HG03575 (cell line): ENCODE data around the gene SH3GL2.

Experiments
- ATAC-seq: cut with Tn5 transposase; IDR thresholded peaks from one replicate; pipeline ENCODE4 v1.9.1; 2021; ENCODE audit not compliant: unreplicated experiment, insufficient number of reproducible peaks, low FRiP score; ENCODE audit errors: extremely low read depth

The SH3GL2 gene

DNA sequence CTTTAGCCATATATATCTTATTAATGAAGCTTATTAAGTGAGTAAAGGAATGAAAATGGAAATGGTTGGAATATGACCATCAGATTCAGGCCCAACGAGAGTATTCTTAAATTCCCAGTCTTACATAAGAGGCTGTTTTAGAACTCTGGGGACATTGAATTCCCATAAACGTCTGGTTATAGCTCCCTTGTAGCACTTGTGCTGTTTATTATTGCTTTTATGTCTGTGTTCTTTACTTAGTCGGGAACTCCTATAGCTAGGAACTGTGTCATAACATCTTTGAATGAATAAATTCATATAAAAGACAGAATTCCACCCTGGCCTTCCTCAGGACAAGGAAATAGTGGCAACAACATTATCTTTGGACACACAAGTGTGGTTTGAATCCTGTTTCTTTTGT lies 58.4 kb downstream of the SH3GL2 start:
- ATAC-seq: no peak

DNA sequence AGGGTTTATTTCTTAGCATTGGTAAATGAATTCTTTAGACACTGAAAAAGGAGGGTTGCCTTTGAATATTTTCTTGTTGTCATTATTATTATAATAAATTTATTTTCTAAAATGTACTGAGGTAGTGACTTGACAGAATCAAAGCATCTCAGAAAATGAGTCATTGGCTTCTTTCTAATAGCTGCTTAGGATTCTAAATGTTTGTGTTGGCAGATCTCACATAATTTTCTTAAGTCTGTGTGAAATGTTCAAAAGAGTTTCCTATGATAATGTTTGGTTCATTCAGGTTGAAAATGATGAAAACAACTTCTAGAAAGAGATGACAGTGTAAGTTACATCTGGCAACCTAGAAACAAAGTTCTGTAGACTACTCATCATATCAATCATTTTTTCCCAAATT lies 69.7 kb downstream of the SH3GL2 start:
- ATAC-seq: no peak

DNA sequence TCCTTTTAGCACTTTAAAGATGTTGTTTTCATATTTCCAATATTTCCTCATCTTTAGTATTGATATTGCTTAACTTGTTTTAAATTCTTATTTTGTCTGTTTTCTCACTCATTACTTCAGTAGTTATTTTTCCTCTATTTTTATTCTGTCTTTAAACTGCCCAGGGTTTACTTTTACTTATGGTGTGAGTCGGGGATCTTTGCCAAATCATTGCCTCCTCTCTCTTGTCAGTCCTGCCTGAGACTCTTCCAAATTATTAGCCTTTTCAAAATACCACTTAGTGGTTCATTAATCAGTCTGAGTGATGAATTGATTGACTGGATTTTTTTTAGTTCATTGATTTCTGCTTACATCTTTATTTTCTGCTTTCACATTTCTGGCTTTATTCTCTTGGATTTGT lies 72.9 kb downstream of the SH3GL2 start:
- ATAC-seq: no peak

DNA sequence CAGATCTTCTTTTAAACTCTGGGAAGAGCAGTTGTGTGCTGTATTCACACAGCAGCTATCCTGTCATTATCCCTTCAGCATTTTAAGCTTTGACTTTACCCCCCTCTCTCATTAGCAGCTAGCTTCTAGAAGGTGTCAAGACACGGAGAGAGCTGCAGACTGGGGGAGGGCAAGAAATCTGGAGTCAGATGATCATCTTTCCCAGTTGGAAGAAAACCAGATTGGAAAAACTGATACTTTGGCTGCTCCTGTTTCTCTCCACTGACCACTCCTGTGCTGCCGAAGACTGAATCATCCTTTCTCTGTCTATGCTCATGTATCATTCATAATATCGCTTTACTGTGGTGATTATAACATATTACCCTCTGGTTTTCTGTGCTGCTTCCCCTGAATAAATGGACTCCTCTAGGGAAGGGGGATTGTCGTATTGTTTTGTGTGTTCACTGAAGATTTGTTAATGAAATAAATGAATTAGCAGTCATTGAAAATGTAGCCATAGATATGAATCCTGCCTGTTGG lies 75.1 kb downstream of the SH3GL2 start:
- no peak for ATAC-seq

DNA sequence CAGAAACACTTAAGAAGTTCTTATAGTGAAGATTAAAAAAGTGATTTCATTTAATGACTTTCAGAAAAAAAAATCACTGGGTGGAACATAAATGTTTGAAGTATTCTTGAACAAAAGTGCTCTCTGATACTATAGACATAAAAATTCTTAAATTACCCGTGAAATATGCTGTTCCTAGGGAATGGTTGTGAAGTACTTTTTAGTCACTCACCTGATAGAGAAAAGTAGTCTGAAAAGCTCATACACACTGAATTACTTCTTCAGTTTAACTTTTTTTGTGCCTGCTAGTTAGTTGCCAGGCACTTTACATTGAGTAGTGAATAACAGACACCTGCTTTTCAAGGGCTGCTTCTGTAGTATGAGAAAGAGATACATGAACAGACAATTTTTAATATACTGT lies 78.0 kb downstream of the SH3GL2 start:
- ATAC-seq: no peak

DNA sequence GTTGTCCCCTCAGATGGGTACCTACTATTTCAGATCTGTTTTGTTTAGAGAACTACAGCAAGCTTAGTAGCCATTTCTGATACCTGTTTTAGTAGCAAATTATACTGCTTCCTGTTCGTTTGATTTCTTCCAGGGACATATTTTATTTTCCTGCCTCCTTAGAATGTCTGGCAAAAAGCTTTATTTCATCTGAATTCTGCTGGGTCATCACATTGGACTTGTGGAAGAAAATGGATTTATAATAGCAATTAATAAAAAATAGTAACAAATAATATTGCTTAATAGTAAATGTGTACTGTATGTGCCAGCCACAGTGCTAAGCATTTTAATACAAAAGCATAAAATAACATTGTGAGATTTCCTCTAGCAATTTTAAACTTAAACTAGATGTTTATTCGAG lies 79.4 kb downstream of the SH3GL2 start:
- no peak for ATAC-seq

DNA sequence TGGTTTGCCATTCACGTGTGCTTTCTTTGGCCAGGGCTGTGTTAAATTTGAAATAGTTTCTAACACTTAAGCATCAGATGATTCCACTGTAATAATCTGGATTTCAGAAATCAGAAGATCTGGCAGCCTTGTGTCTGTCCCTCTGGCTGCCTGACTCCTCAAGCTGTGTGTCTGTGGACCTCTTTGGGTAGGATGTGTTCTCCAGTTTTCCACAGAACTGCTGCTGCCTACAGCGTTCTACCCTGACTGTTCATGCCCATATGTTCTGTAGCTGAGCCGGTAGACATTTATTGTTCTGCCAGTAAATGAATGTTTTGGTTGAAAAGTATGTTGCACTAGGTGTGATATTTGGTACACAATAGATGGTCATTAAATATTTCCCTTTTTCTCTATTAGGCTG lies 81.3 kb downstream of the SH3GL2 start:
- ATAC-seq: no peak

DNA sequence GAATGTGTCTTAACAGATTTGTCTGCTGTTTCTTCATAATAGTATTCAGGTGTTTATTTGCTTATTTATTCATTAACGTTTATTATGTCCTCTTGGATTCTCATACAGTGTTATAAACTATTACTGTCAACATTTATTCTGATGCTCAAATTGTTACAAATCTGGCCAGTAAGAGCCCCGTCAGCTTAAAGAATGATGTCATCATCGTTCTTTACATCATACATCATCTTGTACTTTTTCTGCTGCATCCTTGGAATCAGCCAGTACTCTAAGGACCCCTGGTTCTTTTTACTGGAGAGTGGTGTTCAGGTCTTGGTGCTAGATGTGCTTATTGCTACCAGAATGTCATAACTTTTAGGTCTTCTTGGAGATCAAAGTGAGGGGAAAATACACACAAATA lies 86.6 kb downstream of the SH3GL2 start:
- no peak for ATAC-seq

DNA sequence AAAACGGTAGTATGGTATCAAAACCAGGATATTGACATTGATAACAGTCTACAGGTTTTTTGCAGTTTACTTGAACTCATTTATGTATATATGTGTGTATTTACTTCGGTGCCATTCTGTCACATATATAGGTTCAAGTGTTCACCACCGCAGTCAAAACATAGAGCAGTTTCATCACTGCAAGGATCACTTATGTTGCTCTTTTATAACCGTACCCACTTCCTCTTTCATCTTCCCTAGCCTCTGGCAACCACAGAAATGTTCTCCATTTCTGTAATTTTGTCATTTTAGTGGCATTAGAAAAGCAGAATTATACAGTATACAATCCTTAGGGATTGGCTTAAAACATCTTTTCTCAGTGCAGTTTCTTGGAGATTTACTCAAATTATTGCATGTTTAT lies 90.3 kb downstream of the SH3GL2 start:
- no peak for ATAC-seq

DNA sequence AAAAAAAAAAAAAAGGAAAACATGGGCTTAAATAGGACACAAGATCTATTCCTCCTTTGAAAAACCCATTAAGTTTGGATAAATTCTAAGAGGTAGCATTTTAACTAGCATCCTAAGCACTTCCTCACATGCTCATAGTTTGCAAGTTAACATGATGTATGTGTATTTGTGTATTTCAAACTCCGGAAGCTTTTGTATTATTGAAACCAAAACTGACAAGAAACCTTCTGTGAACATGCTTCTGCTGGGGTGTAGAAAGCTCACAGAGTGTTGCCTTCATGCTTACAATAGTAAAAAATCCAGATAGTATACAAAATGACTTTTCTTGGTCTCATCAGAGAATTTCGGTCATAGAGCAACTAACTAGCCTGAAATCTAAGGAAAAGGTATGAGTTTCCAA lies 103.8 kb downstream of the SH3GL2 start:
- no peak for ATAC-seq

DNA sequence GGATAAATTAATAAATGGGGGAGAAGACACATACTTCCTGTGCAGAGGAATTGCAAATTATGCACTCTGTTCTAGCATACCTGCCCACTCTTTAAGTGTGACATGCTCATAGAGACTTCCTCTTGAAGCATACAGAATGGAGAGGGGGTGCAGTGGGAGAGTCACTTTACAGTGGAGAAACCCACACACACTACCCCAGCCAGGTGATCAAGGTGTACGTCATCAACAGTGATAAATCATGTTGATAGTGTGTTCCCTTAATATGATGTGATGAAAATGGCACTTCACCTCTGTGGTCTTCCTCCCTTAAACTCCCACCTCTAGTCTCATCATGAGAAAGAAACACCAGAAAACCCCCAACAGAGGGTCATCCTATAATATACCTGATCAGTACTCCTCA lies 110.0 kb downstream of the SH3GL2 start:
- no peak for ATAC-seq

DNA sequence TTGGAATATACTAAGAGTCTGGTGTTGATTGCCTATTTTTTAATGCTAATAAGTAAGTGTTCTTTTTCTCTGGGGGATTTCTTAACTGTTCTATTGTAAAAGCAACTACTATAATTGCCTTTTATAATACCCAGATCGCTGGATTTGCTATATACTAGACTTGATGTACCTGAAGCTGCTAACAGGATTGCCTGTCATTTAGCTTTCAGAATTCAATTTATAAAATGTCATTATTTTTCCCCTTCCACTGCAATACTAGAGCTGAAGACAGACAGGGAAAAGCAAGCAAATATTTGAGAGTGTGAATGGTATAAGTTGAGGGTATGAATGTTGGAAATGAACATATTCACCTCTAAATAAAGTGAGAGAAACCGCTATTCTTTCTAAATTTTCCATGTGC lies 115.5 kb downstream of the SH3GL2 start:
- ATAC-seq: no peak

DNA sequence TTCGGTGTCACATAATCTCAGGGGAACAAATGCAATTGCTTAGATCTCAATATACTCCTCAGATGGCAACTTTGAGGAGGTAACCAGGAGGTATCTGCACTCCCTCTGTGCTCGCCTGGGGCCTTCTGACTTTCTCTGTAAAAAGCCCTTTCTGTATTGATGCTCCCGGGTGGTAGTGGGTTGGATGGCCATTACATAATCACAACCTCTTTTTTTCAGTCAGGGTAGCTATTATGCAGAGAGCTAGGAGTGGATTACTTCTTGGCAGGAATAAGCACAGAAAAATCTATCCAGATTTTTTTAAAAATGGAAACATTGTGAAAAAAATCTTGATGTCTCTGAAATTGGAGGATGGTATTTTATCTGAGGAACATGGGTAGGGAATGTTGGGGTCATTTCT lies 116.6 kb downstream of the SH3GL2 start:
- ATAC-seq: no peak

DNA sequence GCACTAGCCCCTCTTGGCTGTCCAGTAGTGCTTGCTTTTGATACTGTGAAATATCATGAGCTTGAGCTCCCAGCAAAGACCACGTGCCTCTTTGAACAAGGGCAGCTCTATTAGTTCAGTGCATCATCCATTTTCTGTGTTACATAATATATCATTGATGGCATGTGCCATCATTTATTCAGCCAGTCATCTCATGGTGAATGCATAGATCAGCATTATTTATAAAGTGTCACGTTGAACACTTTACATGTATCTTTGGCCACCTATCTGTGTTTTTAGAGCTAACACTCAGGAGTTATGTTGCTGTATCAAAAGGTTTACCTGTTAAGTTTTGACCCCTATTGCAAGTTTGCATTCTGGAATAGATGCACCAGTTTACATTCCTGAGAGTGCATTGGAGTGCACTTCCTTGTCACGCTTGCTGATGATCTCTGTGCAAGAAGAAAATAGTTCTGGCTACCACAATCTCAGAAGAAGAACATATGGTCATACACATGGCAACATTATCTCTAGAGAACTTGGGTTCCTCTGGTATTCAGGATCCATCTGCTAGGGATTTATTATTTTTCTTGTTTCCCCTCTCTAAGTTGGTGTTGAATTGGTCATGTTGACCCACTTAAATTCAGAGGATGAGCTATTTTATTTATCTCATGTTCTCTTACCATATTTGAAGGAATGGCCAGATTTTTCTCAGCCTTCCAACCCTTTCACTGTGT lies 120.9 kb downstream of the SH3GL2 start:
- no peak for ATAC-seq

DNA sequence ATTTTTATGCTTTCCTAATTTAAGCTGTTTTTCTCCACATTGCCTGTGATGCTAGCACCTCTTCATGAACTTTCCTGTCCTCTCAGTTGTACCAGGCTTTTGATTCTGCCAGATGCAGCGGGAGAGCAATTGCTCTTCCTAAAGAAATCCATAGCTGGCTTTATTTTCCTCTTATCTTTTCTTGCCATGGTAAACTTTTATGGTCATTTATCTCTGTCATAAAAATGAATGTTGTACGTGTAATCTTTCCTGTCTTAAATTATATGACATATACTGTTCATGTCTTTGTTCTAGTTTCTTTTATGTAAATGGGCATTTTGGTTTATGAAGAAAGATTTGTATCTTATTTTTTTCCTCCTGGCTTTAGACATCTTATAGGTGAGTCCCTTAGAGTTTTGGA lies 127.5 kb downstream of the SH3GL2 start:
- no peak for ATAC-seq

DNA sequence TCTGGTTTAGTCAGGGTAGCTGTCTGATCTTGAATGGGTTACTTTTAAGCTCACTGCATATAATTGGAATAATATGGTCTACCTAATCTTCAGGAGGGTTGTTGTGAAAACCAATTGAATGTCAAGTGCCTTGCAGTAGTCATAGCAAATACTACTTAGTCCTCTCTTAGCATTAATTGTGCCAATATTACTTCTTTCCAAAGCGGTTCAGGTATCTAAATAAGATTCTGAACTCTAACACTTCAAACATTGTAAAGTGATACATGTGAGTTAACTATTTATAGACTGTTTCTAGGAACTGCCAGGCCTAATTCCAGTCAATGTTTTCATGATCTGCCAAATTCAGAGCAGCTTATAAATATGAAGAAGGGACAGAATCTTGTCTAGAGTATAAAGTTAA lies 140.2 kb downstream of the SH3GL2 start:
- no peak for ATAC-seq

DNA sequence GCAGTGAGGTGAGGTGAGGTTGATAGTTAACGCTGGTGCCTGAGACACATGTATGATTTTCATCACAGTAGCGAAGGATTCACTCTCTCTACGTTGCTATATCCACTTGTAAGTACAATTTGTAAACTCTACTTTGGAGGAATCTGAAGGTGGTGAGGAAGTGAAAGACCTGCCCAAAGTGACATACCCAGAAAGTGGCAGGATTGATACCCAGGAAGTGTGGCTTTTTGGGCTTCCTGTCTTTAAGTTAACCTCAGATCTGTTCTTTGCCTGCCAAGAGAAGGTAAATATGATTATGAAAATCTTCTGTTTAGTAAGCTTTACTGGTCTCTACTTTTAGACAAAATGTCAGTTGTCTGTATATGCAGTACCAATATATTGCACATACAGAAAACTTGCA lies 143.1 kb downstream of the SH3GL2 start:
- ATAC-seq: no peak

DNA sequence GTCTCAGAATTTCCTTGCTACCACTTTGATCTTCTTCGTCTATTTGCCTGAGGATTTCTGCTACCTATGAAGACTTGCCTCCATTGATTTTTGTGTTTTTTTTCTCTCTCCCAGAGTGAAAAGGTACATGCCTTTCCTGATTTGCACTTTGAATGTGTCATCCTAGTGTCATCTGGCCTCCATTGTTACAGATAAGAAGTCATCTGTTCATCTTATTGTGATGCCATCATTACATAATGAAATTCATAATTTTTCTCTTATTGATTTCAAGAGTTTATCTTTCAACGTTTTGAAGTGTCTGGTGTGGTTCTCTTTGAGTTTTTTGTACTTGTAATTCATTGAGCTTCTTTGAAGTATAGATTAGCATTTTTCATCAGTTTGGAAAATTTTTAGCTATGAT lies 144.8 kb downstream of the SH3GL2 start:
- no peak for ATAC-seq

DNA sequence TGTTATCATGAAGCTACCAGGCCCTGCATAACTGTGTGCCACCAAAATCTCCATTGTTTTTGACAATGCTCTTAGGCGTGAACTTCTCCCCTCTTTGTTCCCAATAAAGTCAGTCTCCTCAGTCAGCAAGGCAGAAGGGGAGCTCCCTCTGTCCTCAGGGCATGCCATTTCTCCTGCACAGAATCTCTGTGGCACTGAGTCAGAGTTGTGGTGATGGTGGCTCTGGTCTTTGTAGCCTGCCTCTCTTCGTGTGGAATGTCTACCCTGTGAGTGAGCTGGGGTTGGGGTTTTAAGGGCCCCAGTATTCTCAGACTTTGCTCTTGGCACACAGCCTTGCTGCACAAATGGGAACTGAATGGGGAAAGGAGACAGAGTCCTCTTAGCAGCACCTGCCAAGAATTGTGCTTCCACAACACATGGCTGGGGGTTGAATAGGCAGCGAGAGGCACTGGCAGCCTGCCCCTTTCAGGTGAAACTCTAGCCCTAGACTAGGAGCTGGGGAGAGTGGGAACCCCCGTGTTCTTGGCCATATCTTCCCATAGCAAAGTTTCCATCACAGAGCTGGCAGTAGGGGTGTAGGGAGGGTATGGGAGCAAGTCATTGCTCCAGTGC lies 146.6 kb downstream of the SH3GL2 start:
- no peak for ATAC-seq

DNA sequence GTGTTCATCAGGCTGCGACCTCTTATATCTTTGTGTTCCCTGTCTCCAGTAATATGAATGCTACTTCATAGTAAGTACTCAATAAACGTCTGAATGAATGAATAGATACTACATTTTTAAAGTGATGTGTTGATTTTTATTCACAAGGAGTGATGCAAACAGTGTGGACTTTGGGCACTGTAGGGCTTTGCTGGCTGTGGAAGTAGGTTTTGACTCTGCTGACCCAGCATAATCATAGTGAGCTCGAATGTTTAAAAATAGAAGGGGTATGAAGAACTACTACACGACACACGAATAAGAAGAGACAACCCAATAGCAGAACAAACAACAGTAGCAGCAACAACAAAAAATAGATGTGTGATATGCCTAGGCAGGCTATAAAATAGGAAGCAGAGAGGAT lies 147.4 kb downstream of the SH3GL2 start:
- no peak for ATAC-seq

DNA sequence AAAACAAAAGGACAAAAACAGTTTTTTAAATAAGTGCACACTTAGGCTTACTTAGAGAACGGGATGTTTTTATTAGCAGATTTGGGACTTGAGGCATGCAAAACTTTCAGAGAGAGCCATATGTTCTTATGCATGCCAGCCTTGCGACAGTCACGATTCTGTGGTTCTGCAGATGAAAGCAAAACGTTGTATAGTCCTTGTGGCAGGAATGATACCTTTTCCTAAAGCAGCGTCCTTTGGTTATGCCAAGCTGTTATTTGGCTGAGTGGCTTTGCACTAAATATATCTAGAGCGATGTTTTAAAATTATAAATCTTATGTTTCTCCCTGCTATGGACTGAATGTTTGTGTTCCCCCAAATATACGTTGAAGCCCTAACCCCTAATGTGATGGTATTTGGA lies 152.0 kb downstream of the SH3GL2 start:
- no peak for ATAC-seq
